HepG2 (cell line): ENCODE results near the gene RAD51.

Source experiments
- ATF7 ChIP-seq, 2 experiments: fragments of 450-650 bp in 1 of 2; sonication (generic) in 1 of 2; formaldehyde crosslinking in 1 of 2; IDR thresholded peaks; 2 replicates each; pipeline versions ENCODE4 v1.4.0 to v1.6.1; 2016 to 2020; ENCODE audit warnings: antibody characterized with exemption in 1 of 2, mild to moderate bottlenecking in 1 of 2, missing genetic modification reagents in 1 of 2
- EZH2 ChIP-seq: conservative IDR thresholded peaks from 2 replicates; pipeline ENCODE4 v1.6.1; 2012; ENCODE audit warnings: mild to moderate bottlenecking, low read depth, low read length, moderate library complexity
- FOXM1 ChIP-seq: sonication (generic); formaldehyde crosslinking; IDR thresholded peaks from 2 replicates; pipeline ENCODE4 v1.5.0; 2020; ENCODE audit warnings: missing genetic modification reagents
- KLF9 ChIP-seq: IDR thresholded peaks from 2 replicates; pipeline ENCODE4 v1.6.1; 2016; ENCODE audit warnings: low read depth
- NFIC ChIP-seq: IDR thresholded peaks from 2 replicates; pipeline ENCODE4 v1.6.1; 2012; ENCODE audit warnings: mild to moderate bottlenecking, low read length, inconsistent platforms
- SMC3 ChIP-seq: IDR thresholded peaks from 2 replicates; pipeline ENCODE4 v1.6.1; 2011; ENCODE audit warnings: low read length, improper control_type of control experiment
- STAT5B ChIP-seq: sonication (generic); formaldehyde crosslinking; IDR thresholded peaks from 2 replicates; pipeline ENCODE4 v1.4.0; 2020; ENCODE audit warnings: missing genetic modification reagents
- ZNF468 ChIP-seq: sonication (generic); formaldehyde crosslinking; IDR thresholded peaks from 2 replicates; pipeline ENCODE4 v1.8.0; 2022; ENCODE audit warnings: mild to moderate bottlenecking, moderate library complexity, missing genetic modification reagents
- TF ChIP-seq, protein P1 (sequence below): sonication (generic); formaldehyde crosslinking; IDR thresholded peaks from 2 replicates; pipeline ENCODE4 v1.5.0; 2020; ENCODE audit warnings: missing genetic modification reagents

- TF ChIP-seq STAT5B (CRISPR knock-in tag) (no peak), ATF7 (IDR thresholded peaks at IDR 0.05) (no peak), ATF7 (CRISPR knock-in tag; IDR thresholded peaks at IDR 0.05) (no peak), EZH2 (no peak), NFIC (no peak), ZNF468 (CRISPR knock-in tag) (no peak), KLF9 (no peak), SMC3 (no peak), FOXM1 (CRISPR knock-in tag) (no peak)
- TF ChIP-seq, protein P1, sequence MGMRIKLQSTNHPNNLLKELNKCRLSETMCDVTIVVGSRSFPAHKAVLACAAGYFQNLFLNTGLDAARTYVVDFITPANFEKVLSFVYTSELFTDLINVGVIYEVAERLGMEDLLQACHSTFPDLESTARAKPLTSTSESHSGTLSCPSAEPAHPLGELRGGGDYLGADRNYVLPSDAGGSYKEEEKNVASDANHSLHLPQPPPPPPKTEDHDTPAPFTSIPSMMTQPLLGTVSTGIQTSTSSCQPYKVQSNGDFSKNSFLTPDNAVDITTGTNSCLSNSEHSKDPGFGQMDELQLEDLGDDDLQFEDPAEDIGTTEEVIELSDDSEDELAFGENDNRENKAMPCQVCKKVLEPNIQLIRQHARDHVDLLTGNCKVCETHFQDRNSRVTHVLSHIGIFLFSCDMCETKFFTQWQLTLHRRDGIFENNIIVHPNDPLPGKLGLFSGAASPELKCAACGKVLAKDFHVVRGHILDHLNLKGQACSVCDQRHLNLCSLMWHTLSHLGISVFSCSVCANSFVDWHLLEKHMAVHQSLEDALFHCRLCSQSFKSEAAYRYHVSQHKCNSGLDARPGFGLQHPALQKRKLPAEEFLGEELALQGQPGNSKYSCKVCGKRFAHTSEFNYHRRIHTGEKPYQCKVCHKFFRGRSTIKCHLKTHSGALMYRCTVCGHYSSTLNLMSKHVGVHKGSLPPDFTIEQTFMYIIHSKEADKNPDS = no peak
These were observed 1.3 kb downstream of the RAD51 start for GRCh38 chr15:40696228-40696627.
